ENCODE data around the gene MET.
A peak's percentile ranks its signal among the peaks of the same experiment; 100 is the strongest.

Gene MET

GRCh38 chr7:116776610-116777289 lies 104.8 kb downstream of the MET start:
- no peak for DNase-seq

GRCh38 chr7:116777651-116778281 lies 105.8 kb downstream of the MET start:
- TF ChIP-seq GATA1 (IDR thresholded peaks at IDR 0.05; ENCODE audit: low read depth, low read length): no peak
- no peak for DNase-seq

More at GRCh38 chr7:116776610-116777289, 104.8 kb downstream of the MET start:
- TF ChIP-seq GATA1 (IDR thresholded peaks at IDR 0.05; ENCODE audit: low read depth, low read length) (no peak), POLR2A (IDR thresholded peaks at IDR 0.05; ENCODE audit: low read length) (no peak)

GRCh38 chr7:116779216-116779615 lies 107.2 kb downstream of the MET start:
- TF ChIP-seq POLR2A (IDR thresholded peaks at IDR 0.05; ENCODE audit: low read length) (no peak), GATA1 (IDR thresholded peaks at IDR 0.05; ENCODE audit: low read depth, low read length) (no peak)
- no peak for DNase-seq

GRCh38 chr7:116779931-116780330 lies 107.9 kb downstream of the MET start:
- no peak for DNase-seq
- TF ChIP-seq POLR2A (IDR thresholded peaks at IDR 0.05; ENCODE audit: low read length) (no peak), GATA1 (IDR thresholded peaks at IDR 0.05; ENCODE audit: low read depth, low read length) (no peak)

GRCh38 chr7:116780521-116780920 lies 108.5 kb downstream of the MET start:
- TF ChIP-seq GATA1 (IDR thresholded peaks at IDR 0.05; ENCODE audit: low read depth, low read length): no peak
- no peak for TF ChIP-seq POLR2A (IDR thresholded peaks at IDR 0.05; ENCODE audit: low read length)

GRCh38 chr7:116780966-116781365 lies 109.0 kb downstream of the MET start:
- TF ChIP-seq POLR2A (IDR thresholded peaks at IDR 0.05; ENCODE audit: low read length) (no peak), GATA1 (IDR thresholded peaks at IDR 0.05; ENCODE audit: low read depth, low read length) (no peak)
- DNase-seq: no peak

More at GRCh38 chr7:116780521-116780920, 108.5 kb downstream of the MET start:
- no peak for DNase-seq

- TF ChIP-seq GATA1 (IDR thresholded peaks at IDR 0.05; ENCODE audit: low read depth, low read length): no peak
- TF ChIP-seq POLR2A (IDR thresholded peaks at IDR 0.05; ENCODE audit: low read length): no peak
- no peak for DNase-seq
These were observed 109.6 kb downstream of the MET start for GRCh38 chr7:116781584-116781983.

- DNase-seq: no peak
- no peak for TF ChIP-seq GATA1 (IDR thresholded peaks at IDR 0.05; ENCODE audit: low read depth, low read length)
- no peak for TF ChIP-seq POLR2A (IDR thresholded peaks at IDR 0.05; ENCODE audit: low read length)
These were observed 110.2 kb downstream of the MET start for GRCh38 chr7:116782177-116782711.

- TF ChIP-seq GATA1 (IDR thresholded peaks at IDR 0.05; ENCODE audit: low read depth, low read length): no peak
- TF ChIP-seq POLR2A (IDR thresholded peaks at IDR 0.05; ENCODE audit: low read length): no peak
- no peak for DNase-seq
These were observed 111.8 kb downstream of the MET start for GRCh38 chr7:116783666-116784318.

GRCh38 chr7:116784647-116785046 lies 112.7 kb downstream of the MET start:
- no peak for TF ChIP-seq POLR2A (IDR thresholded peaks at IDR 0.05; ENCODE audit: low read length)
- TF ChIP-seq GATA1 (IDR thresholded peaks at IDR 0.05; ENCODE audit: low read depth, low read length): no peak
- DNase-seq: no peak

- TF ChIP-seq POLR2A (IDR thresholded peaks at IDR 0.05; ENCODE audit: low read length) (no peak), GATA1 (IDR thresholded peaks at IDR 0.05; ENCODE audit: low read depth, low read length) (no peak)
- no peak for DNase-seq
These were observed 113.8 kb downstream of the MET start for GRCh38 chr7:116785843-116786242.

- TF ChIP-seq POLR2A (IDR thresholded peaks at IDR 0.05; ENCODE audit: low read length) (no peak), GATA1 (IDR thresholded peaks at IDR 0.05; ENCODE audit: low read depth, low read length) (no peak)
- peak in 1 of 2 experiments; percentile 10 for DNase-seq
These were observed 114.9 kb downstream of the MET start for GRCh38 chr7:116786791-116787443.

- TF ChIP-seq GATA1 (IDR thresholded peaks at IDR 0.05; ENCODE audit: low read depth, low read length): no peak
- no peak for TF ChIP-seq POLR2A (IDR thresholded peaks at IDR 0.05; ENCODE audit: low read length)
- DNase-seq: no peak
These were observed 115.9 kb downstream of the MET start for GRCh38 chr7:116787881-116788280.

Data from erythroblast (primary cell).